HG03135 (cell line): ENCODE data around the gene WDR82.
A peak's percentile ranks its signal among the peaks of the same experiment; 100 is the strongest.
"Not testable (repeated sequence)": the region's sequence is repeated elsewhere in the genome, so short reads cannot be mapped to it uniquely, and the experiment has no call there.

Source experiments
- ATAC-seq: cut with Tn5 transposase; IDR thresholded peaks from one replicate; pipeline ENCODE4 v1.9.1; 2021; ENCODE audit warnings: mild to moderate bottlenecking, moderate library complexity; ENCODE audit not compliant: unreplicated experiment

Gene WDR82

DNA sequence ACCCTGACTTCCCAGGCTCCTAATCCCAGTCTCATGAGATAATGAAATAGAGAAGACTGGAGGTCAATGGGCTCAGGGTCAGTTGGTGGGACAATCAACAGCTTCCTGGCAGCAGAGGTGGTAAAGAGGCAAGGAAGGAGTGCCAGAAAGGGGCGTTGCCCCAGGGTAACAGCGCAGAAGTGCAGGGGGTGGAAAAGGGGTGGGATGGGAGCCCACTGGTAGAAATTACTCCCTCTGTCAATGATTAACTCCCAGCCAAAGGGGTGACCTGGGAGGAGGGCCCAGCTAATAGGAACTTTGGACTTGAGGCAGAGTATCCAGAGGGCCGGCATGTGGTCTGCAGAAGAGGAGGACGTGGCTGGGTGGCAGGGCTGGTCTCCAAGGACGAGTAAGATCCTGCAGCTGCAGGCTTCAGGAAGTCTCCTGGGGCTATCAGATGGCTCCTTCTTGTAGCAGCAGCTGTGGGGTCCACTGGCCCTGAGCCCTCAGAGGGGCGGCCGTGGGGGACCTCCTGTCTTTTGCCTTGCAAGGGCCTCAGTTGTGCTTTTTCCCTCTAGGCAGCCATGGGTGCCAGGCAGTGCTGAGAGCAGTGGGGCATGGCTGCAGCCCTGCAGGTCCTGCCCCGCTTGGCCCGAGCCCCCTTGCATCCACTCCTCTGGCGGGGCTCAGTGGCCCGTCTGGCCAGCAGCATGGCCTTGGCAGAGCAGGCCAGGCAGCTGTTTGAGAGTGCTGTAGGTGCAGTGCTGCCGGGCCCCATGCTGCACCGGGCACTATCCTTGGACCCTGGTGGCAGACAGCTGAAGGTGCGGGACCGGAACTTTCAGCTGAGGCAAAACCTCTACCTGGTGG lies 11.5 kb upstream of the WDR82 start:
- ATAC-seq: no peak

DNA sequence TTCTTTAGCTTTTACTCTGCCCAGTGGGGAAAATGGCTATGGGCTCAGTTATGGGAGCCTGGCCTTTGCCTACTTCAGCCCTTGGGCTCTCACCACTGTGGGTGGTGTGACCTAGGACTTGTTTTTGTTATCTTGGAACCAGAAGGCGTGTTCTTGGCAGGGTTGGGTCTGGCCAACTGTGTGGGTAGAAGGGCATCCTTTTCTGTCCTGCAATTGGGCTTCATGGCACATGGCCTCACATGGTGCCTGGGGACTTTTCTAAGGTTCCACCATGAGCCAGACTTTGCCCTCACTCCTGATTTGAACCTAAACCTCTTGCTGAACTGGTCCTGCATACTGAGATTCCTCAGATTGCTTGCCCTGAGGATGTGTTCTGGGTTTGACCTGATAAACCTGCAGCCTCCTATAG lies 10.9 kb upstream of the WDR82 start:
- no peak for ATAC-seq

DNA sequence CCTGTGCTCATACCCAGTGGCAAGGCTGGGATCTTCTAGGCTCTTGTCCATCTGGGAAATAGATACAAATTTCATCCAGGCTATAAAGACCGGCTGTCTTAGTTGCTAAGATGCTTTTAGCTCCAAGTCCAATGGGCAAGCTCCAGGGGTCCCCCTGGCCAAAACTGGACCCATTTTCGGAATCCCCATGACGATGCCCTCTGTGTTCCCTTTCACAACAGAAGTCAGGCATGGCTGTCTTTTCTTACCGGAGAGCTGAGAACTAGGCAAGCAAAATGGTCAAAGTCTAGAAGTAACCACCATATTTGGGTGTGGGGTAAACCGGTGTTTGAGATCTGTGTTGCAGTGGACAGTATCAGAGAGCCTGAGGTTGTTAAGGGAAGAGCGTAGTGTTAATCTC lies 10.2 kb upstream of the WDR82 start:
- no peak for ATAC-seq

DNA sequence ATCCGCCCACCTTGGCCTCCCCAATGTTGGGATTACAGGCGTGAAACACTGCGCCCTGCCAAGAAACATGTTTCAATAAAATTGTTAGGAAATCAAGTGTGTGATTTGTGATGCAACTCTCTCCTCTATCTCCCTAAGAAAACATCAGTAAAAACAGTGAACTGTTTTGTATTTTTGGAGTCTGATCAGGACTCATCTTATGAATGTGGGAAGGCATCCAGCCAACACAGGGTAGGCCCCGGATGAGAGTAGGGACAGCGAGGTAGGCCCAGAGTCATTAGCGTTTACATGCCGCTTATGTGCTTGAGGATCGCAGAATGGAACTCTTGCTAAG lies 8.3 kb upstream of the WDR82 start:
- ATAC-seq: no peak

DNA sequence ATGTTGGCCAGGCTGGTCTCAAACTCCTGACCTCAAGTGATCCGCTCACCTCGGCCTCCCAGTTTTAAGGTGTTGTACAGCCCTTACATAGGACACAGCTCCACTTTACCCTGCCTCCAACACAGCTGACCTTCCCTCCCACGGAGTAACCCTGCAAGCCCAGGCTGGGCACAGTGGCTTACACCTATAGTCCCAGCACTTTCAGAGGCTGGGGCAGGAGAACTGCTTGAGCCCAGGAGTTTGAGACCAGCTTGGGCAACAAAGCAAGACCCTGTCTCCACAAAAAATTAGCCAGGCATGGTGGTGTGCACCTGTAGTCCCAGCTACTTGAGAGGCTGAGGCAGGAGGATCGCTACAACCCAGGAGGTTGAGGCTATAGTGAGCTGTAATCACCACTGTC lies 5.6 kb upstream of the WDR82 start:
- not testable (repeated sequence) for ATAC-seq

DNA sequence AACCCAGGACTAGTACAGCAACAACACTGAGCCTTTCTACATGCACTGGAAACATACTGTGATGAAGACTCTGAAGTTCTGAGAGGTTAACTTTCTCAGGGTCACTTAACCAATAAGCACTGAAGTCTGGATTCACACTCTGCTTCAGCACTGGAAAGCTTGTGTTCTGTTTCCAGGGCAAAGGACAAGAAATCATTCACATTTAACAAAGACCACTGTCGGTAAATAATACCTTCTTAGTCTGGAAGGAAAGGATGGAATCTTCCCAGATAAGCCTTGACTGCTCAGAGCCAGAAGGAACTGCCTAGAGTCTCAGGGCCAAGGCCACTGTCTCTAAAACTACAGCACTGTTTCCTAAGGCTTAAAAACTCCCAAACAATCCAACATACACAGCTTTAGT lies 4.9 kb upstream of the WDR82 start:
- no peak for ATAC-seq

DNA sequence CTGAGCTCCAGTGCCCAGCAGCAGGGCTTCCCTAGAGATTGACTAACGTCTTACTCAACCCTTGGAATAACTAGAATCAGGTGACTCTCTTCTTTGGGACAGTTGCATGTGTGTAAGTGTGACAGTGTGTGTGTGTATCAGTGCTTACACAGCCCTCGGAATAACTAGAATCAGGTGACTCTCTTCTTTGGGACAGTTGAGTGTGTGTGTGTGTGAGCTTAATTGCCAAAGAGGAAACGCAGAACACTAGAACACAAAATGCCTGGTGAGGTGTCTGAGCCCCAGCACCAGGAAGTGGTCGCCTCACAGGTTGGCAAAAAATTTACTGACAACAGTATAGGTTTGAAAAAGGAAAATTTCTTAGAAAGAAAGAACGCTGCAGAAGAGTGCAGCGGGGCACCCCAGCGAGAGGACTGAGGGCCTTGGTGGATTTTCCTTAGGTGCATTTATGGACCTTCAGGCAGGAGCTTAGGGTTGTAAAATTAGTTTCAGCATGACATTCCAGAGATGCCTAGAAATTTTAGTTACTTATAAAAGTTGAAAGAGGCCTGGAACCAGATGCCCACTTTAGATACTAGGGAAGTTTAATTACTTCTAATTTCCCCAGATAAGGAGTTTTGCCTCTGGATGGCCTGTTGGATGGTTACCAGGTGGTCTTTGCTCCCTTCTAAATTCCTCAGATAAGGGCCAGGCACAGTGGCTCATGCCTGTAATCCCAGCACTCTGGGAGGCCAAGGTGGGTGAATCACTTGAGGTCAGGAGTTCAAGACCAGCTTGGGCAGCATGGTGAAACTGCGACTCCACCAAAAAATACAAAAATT lies 3.7 kb upstream of the WDR82 start:
- ATAC-seq: no peak

DNA sequence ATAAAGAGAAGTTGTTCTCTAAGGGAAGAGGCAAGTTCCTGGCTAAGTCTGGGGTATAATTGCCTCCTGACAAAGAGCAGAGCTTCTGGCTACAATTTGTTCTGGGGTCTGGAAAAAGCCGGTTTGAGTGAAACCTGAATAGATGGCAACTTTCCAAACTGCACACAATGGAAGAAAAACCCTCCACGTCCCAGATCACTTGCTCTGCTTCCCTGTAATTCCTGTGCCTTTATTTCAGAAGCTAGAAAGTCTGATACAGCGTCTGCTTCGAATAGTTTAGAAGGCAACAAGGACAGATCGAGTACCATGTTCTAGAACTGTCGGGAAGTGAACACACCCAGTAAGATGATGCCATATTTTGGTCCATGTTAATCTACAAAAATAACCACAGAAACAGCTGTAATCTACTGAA lies 1.6 kb upstream of the WDR82 start:
- ATAC-seq: no peak

DNA sequence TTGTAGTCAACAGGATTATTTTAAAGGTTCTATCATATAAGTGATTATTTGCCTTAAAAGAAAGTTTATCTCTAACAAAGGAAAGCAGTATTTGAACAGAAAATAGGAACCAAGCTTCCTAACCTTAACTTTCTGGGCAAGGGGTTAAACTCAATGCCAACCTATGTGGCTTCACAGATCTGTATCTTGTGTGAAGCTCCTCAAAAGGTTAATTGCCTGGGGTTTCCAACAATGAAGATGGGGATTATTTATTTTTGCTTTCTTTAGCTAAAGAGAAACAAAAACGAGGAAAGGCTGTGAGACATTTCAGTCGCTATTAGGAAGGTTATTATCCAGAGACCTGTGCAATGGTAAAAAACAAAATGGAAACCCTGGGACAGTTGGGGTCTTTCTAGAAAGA lies 1.1 kb upstream of the WDR82 start:
- no peak for ATAC-seq

DNA sequence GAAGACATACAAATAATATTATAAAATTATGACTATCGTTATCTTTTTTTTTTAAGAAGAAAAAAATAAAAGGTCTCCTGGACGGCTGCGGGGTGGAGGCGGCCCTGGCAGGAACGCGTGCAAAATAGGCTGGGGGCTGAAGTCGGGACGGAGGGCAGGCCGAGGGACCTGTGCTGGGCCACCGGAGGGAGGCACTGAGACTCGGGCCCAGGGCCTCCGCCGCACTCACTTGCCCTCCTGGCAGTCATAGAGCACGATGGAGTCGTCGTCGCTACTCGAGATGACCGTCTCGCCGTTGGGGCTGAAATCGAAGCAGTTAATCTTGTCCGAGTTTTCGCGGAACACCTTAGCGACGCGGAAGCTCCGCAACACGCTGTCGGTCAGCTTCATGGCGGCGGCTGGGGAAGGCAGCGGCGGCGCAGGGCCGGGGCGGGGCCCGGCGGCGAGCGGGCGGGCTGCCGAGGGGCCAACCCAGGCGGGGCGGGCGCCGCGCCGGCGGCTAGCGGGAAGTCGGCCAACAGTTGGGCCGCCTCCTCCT lies 408 bp downstream of the WDR82 start:
- peak; percentile 49 for ATAC-seq

DNA sequence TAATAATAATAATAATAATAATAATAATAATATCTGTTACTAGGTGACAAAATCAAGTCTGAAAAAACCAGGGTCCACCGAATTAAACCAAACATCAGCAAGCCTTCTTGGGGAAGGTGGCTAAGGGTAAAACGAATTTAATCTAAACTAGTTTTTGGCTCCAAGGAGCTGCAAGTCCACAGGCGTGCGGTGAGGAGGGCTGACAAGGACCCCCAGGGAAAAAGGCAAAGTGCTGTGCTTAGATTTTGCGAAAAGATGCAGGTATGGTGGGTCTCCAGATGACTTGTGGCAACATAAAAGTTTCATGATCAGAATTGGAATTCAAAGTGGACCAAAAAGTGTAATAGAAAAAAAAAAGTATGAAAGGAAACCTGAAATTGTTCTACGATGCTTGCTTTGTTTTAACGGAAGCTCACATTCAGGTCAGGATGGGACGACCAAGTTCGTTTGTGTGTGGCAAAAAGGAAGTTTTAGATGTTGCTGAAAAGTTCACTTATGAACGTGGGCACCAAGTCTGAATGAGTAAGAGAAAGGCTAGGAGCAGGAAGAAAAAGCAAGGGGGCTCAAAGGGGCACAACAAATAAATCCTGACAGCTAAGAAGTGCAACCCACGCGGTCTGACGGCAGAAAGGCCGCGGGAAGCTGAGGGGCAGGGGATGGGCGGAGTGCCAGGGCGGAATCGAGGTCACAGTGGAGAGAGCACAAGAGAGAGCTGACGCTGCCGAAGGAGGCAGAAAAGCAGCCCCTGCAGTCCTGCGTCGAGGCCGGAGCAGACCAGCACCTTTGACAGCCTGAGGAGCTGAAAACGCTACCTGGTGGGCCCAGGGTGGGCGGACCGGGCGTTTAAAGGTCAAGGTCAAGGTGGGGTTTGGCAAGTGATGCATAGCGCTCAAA lies 1.1 kb downstream of the WDR82 start:
- no peak for ATAC-seq

DNA sequence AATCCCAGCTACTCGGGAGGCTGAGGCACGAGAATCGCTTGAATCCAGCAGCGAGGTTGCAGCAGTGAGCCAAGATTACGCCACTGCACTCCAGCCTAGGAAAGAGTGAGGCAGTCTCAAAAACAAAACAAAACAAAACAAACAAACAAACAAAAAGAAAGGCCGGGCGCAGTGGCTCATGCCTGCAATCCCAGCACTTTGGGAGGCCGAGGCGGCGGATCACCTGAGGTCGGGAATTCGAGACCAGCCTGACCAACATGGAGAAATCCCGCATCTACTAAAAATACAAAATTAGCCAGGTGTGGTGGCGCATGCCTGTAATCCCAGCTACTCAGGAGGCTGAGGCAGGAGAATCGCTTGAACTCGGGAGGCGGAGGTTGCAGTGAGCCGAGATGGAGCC lies 3.7 kb downstream of the WDR82 start:
- not testable (repeated sequence) for ATAC-seq

DNA sequence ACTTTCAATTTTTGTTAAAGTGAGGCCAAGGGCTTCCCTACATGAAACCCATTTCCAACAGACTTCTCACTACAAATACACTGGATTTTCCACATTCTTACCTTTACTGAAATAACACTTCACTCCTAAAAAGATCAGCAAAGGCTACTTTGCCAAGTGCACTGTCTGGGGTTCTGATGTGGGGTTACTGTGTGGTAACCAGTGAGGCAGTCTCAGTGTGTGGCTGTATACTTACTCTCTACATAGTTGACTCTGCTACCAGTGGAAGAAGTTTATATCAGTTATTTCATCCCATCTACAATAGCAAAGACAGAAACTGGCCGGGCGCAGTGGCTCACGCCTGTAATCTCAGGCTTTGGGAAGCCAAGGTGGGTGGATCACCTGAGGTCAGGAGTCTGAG lies 5.6 kb downstream of the WDR82 start:
- no peak for ATAC-seq

DNA sequence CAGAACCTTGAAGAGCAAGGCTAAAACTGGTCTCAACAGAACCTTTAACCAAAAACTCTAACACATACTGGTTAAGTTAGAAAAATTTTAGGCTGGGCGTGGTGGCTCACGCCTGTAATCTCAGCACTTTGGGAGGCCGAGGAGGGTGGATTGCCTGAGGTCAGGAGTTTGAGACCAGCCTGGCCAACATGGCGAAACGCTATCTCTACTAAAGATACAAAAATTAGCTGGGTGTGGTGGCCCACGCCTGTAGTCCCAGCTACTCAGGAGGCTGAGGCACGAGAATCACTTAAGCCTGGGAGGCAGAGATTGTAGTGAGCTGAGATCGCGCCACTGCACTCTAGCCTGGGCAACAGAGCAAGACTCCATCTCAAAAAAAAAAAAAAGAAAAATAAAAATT lies 6.3 kb downstream of the WDR82 start:
- not testable (repeated sequence) for ATAC-seq

DNA sequence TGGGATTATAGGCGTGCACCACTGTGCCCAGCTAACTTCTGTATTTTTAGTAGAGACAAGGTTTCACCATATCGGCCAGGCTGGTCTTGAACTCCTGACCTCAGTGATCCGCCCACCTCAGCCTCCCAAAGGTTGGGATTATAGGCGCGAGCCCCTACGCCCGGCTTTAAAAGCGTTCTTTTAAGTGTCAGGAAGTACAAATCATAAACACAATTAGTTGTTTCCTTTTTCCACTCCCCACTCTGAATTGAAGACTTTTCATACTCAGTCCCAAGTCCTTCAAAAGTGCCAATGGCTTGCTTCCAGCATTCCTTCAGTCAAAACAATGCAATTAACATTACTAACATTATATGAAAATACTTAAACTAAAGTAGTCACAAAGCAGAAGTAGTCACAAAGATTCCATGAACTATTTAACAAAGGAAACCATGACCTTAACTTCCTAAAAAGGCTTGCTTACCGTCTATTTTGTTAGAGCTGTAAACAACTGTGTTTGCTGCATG lies 8.1 kb downstream of the WDR82 start:
- ATAC-seq: no peak

DNA sequence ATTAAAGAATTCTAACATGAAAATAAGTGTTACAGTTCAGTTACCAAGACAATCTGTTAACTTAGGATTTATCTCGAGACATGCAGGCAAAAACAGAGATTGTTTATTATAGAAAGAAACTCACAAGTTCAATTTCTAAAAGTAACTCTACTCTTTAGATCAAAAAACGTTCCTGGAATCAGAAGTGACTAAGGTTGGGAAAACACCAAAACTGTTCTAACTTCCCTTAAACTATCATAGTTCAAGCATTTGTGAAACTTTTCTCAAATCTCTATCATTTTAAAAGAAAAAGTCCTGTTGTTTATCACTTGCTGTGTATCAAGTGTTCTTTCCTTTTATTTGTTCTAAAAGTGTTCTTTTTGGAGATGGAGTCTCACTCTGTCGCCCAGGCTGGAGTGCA lies 8.7 kb downstream of the WDR82 start:
- no peak for ATAC-seq

DNA sequence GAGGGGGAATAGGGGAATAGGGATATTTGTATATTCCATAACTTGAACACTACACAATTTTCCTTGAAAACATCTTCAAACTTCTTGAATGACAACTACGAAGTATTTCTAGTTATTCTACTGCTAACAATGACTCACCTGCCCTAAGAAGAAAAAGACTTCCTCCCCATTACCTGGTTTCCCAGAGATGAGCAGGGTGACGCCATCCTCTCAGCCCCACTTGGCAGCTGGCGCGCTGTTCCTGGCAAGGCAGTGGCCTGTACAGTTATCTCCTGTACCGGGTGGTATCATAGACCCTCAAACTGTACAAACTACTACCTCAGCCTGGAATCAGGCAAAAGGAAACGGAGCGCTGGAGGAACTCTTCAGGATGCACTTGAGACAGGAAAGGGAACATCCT lies 10.4 kb downstream of the WDR82 start:
- no peak for ATAC-seq

DNA sequence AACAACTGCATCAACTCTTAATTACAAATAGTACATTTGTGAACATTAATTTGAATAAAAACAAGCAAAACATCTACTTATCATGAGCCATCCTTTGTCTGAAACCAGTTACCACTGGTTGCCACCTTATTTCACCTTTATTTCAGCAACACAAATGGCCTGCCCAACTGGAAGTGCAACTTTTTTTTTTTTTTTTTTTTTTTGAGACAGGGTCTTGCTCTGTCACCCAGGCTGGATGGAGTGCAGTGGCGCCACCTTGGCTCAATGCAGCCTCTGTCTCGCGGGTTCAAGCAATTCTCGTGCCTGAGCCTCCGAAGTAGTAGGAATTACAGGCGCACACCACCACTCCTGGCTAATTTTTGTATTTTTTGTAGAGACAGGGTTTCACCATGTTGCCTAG lies 13.1 kb downstream of the WDR82 start:
- ATAC-seq: no peak

DNA sequence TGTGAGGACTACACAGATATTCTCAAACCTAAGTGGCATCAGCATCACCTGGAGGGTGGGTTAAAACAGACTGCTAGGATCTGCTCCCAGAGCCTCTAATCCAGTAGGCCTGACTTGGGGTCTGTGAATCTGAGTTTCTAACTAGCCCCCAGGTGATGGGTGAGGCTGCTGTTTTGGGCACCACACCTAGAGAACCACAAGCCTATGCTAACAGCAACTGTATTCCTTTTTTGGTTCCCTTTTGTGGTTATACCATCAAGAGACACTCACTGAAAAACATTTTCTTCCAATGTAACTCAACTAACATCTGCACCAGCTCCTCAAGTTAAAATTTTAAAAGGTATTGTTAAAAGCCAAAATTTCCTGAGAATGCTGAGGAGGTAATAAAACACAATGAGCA lies 16.0 kb downstream of the WDR82 start:
- no peak for ATAC-seq

DNA sequence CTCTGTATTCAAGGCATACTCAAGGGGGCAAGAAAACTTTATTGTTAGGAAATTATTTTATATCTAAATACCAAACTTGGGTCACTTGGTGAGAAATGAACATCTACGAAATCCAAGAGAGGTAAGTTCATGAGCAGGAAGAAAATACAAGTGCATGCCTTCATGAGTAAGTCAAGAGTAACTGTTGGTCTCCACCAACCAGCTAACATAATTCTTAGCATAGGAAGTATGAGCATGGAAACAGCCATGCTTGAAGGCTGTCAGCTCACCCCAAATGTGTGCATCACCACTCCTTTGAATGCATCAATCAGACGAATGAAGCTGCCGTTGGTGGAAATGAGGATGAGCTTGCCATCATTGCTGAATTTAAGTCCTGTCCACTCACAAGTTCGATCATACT lies 19.0 kb downstream of the WDR82 start:
- ATAC-seq: no peak

DNA sequence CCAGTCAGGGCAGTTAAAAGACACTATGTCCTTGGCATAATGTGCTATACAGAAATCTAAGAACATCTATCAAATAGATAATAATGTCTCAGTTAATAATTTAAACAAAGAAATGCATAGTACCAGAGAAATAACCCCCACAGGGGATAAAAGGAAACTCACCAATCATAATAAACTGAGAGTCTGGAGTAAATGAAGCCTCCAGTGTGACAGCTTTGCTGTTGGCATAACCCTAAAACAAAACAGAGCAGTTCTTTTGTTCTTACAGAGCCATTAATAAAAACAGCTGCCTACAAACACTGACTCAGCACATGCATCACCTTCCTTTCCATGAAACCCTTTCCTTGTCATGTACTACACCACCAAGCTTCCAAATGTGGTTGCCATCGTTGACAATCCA lies 19.4 kb downstream of the WDR82 start:
- ATAC-seq: no peak
